HG02623 (cell line): Measurements from ENCODE around the gene TAGLN.
"Not testable (repeated sequence)": the region's sequence is repeated elsewhere in the genome, so short reads cannot be mapped to it uniquely, and the experiment has no call there.

Experiments used
- ATAC-seq: cut with Tn5 transposase; IDR thresholded peaks from one replicate; pipeline ENCODE4 v1.9.1; 2021; ENCODE audit warnings: moderate library complexity; ENCODE audit not compliant: unreplicated experiment

TAGLN gene

GRCh38 chr11:117195258-117195657 is 3.9 kb upstream of the TAGLN start:
- ATAC-seq: no peak

GRCh38 chr11:117195761-117196160 is 3.4 kb upstream of the TAGLN start:
- ATAC-seq: no peak

DNA sequence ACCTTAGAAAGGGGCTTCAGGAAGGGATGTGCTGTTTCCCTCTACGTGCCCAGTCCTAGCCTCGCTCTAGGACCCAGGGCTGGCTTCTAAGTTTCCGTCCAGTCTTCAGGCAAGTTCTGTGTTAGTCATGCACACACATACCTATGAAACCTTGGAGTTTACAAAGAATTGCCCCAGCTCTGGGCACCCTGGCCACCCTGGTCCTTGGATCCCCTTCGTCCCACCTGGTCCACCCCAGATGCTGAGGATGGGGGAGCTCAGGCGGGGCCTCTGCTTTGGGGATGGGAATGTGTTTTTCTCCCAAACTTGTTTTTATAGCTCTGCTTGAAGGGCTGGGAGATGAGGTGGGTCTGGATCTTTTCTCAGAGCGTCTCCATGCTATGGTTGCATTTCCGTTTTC is 2.2 kb upstream of the TAGLN start:
- no peak for ATAC-seq

DNA sequence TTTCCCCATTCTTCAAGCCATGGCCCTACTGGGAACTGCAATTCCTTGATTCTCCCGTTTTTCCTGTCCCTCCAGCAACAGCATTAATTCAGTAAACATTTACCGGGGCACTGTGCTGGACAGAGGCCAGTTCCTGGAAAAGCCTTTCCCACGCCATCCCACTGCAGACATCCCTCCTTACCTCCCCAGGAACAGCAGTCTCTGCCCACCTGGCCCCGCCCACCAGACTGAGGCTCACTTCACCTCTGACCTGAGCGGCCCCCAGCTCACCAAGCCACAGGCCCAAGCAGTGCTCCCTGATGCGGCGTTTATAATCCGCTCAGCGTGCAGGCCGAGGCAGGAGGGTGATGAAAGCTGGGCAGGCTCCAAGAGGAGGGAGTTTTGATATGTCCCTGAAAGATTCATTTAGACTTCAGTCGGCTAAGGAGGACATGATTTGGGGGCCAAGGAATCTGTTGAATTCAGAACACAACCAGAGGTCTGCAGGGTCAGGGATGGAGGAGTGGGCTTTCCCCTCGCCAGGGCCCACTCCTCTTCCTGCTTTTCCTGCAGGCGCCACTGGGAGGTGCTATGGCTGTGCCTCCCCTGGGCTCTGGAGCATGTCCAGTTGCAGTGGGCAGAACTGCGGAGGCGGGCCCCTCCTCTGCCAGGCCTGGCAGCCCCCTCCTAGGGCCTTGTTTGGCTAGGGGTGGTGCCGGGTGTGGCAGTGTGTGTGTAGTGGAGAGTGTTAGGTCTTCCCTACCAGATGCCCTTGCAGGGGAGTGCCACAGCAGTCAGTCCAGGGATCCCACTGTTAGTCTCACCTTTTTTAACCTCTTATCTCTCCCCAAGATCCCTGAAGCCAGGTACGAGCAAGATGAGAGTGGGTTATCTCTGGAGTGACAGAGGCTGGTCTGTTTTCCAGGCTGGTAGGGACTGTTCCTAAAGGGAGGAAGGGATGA is 1.4 kb upstream of the TAGLN start:
- ATAC-seq: no peak

DNA sequence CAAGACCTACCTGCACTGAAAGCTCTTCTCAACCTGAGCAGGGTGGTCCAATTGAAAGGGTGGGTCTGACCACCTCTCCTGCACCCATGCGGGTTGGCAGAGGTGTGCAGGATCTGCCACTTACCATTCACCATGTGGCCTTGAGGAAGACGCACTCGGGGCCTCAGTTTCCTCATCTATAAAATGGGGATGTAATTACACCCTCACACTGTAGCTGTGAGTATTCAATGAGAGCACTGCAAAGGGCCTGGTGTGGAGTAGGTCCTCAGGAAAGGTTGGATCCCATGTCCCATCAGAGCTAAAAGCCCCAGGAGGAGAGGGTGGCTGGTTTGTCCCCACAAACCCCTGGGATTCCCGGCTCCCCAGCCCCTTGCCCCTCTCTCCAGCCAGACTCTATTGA is 557 bp upstream of the TAGLN start:
- no peak for ATAC-seq

GRCh38 chr11:117199916-117200812 is 994 bp downstream of the TAGLN start:
- ATAC-seq: no peak

GRCh38 chr11:117200813-117201657 is 1.9 kb downstream of the TAGLN start:
- ATAC-seq: no peak

DNA sequence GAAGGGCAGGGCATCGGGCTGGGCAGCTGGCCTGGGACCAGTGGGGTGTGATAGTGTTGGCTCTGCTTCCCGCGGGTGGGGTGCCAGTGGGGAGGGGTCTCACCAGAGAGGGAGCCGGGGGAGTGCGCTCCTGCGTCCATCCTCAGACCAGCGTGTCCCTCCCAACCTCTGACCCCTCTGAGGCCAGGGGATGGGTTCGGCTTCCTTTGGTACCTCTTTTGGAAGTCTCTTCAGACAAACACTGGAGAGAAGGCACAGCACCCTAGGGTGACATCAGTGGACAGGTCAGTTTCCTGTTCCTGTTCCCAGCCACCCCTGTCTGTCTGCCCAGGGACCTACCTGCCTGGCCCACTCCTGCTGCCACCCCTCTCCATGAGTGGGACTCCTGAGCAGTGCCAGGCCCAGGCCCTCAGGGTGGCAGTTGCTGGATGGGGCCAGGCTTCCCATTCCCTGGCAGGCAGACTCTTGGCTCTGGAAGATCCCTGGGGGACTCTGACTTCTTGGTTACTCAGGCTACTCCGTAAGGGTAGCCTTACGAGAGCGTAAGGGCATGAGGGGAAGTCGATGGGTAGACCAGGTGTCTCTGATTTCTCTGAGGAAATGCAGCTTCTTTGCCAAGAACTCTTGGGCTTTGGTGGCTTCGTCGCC is 2.6 kb downstream of the TAGLN start:
- ATAC-seq: no peak

DNA sequence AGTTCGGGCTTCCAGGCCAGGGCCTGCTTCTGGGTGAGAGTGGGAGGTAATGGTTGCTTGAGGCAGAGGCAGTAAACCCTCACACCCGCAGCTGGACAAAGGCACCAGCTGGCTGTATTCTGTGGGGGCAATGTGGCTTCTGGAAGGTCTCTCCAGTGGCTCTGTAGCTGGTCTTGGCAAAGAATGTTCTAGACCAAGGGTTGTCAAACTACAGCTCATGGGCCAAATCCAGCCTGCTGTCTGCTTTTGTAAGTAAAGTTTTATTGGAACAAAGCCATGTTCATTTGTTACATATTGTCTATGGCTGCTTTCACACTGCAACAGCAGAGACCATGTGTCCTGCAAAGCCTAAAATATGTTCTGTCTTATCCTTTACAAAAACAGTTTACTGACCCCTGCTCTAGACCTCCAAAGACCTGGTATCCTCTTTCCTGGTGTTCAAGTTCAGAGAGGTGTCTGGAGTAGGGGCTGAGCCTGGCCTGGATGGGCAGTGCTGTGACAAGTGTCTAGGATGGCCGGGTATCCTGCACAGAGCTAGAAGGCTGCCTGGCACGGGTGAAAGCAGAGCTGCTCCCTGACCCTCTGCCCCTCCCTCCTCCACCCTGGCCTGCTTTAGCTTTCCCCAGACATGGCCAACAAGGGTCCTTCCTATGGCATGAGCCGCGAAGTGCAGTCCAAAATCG is 3.4 kb downstream of the TAGLN start:
- no peak for ATAC-seq

- no peak for ATAC-seq
These were observed 3.9 kb downstream of the TAGLN start for GRCh38 chr11:117203069-117203407.

- no peak for ATAC-seq
These were observed 5.3 kb downstream of the TAGLN start for GRCh38 chr11:117204283-117205080.

- no peak for ATAC-seq
These were observed 6.1 kb downstream of the TAGLN start for GRCh38 chr11:117205211-117205818.

- not testable (repeated sequence) for ATAC-seq
These were observed 6.9 kb downstream of the TAGLN start for GRCh38 chr11:117206111-117206510.

DNA sequence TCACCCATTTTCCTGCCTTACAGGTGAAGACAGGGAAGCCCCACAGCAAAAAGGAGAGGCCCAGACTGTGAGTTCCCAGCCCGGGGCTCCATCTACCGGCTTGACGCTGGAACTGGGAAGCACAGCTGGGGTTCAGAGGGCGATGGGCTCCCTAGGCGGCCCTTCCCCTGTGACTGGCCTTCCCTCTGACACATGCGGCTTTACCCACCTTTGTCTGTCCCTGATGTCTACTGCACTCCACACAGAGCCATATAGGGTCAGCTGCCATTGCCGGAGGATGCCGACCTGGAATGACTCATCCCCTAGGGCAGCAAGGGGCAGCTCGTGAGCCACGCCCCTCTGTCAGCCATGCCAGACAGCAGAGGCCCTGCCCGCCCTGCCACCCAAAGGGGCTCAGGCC is 7.7 kb downstream of the TAGLN start:
- ATAC-seq: not testable (repeated sequence)

DNA sequence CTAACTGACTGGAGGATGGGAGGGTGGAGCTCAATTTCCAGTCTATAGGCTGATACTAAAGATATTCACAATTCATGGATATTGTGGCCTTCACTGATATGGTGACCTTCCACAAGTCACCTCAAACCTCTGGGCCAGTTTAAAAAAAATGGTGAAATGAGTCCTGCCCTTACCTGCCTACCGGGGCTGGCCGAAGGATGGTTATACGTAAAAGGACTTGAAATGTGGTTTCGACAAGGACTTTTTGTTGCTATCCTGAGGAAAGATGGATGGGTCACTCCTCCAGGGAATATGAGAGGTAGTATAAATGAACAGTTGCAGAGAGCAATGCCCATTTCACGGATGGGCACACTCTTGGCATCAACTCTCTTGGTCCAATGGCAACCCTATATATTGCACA is 8.3 kb downstream of the TAGLN start:
- not testable (repeated sequence) for ATAC-seq

- not testable (repeated sequence) for ATAC-seq
These were observed 9.5 kb downstream of the TAGLN start for GRCh38 chr11:117208710-117209109.

GRCh38 chr11:117209351-117210125 is 10.4 kb downstream of the TAGLN start:
- not testable (repeated sequence) for ATAC-seq

GRCh38 chr11:117210620-117211019 is 11.4 kb downstream of the TAGLN start:
- ATAC-seq: no peak
